Mesodermal cell (in vitro differentiated cells): ENCODE data around the gene ARHGAP15.

Source experiments
- H3K27ac ChIP-seq: 2 replicates; pipeline ENCODE4 v1.7.0; 2013; ENCODE audit warnings: mild to moderate bottlenecking, low read depth, low read length, moderate library complexity; ENCODE audit not compliant: severe bottlenecking
- H3K36me3 ChIP-seq: 2 replicates; pipeline ENCODE4 v1.7.1; 2013; ENCODE audit warnings: mild to moderate bottlenecking, low read length, moderate library complexity; ENCODE audit not compliant: control insufficient read depth, insufficient read depth
- H3K4me1 ChIP-seq: one replicate; pipeline ENCODE4 v1.7.1; 2013; ENCODE audit warnings: mild to moderate bottlenecking, low read length; ENCODE audit not compliant: insufficient read depth, control insufficient read depth, poor library complexity, severe bottlenecking
- H3K4me3 ChIP-seq: 2 replicates; pipeline ENCODE4 v1.7.0; 2013; ENCODE audit warnings: low read length, control low read depth, mild to moderate bottlenecking; ENCODE audit not compliant: insufficient read depth, poor library complexity, severe bottlenecking; ENCODE audit errors: extremely low read depth
- H3K9me3 ChIP-seq: 2 replicates; pipeline ENCODE4 v1.7.1; 2013; ENCODE audit warnings: mild to moderate bottlenecking, low read length, moderate library complexity; ENCODE audit not compliant: control insufficient read depth
- WGBS, 2 experiments: methylation state at CpG; one replicate each; pipeline ENCODE4 v1.1.5; 2013; ENCODE audit warnings: missing lambda C conversion rate in 2 of 2; ENCODE audit not compliant: insufficient coverage in 2 of 2; 5-methylcytosine and 5-hydroxymethylcytosine counted together

Gene ARHGAP15

DNA sequence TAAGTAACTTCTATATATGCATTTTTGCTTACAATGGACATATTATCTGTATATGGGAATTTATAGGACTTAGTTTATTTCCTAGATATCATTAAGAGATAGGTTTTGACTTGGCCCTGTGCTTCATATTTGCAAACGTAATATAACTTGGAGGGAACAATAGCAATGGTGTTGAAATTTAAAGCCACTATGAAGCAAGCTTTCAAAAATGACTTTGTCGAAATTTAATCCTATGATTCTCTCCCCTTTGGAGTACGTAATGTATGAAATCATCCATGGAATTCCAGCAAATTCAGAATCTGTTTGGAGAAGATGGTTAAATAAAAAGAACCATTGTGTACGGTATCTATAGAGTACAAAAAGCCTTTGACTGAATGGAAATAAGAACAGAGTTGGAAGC, 486.3 kb downstream of the ARHGAP15 start:
- WGBS, 2 experiments = 85 to 100% methylated on average over 1 to 2 of the region's 4 CpGs

DNA sequence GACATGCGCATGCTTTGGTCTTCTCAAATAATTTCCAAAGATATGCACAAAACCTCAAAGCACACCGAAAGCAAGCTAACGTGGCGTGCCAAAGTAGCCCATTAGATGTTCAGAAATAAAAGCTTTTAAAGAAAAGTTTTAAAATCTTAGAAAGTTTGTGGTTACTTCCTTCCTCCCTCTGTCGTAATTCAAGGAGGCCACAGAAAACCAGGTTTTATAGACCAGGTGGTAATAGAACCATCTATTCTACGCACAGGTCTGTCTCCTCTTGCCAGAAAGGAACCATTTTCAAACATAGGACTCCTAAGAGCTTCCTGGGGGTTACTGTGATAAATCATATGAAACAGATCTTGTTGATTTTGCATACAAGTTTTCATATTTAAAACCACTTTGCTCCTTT, 487.2 kb downstream of the ARHGAP15 start:
- Histone ChIP-seq H3K4me1 (no peaks in the 10 kb centered on the region), H3K4me3 (no peak overlapping the region), H3K27ac (no peak overlapping the region), H3K36me3 (no peaks in the 10 kb centered on the region), H3K9me3 (no peaks in the 10 kb centered on the region)
- whole genome bisulfite sequencing, 2 experiments = 100% methylated on average over 1 to 4 of the region's 6 CpGs

More for the DNA sequence above, 486.3 kb downstream of the ARHGAP15 start:
- no peak overlapping the region for H3K27ac ChIP-seq
- no peak overlapping the region for H3K4me3 ChIP-seq
- no peaks in the 10 kb centered on the region for H3K36me3 ChIP-seq
- H3K4me1 ChIP-seq = no peaks in the 10 kb centered on the region
- no peaks in the 10 kb centered on the region for H3K9me3 ChIP-seq

- Histone ChIP-seq H3K36me3 (no peaks in the 10 kb centered on the region), H3K4me3 (no peak overlapping the region), H3K4me1 (no peaks in the 10 kb centered on the region), H3K27ac (no peak overlapping the region), H3K9me3 (no peaks in the 10 kb centered on the region)
- 100% methylated on average over 1 of the region's 2 CpGs; no CpG with 5 or more reads in 1 of the 2 experiments for WGBS, 2 experiments
Observed at GRCh38 chr2:143617803-143618415, 488.7 kb downstream of the ARHGAP15 start.

- WGBS, 2 experiments = 89% methylated on average over 1 of the region's 2 CpGs; no CpG with 5 or more reads in 1 of the 2 experiments
- H3K9me3 ChIP-seq = no peaks in the 10 kb centered on the region
- H3K4me1 ChIP-seq = no peaks in the 10 kb centered on the region
- H3K4me3 ChIP-seq = no peak overlapping the region
- no peaks in the 10 kb centered on the region for H3K36me3 ChIP-seq
- H3K27ac ChIP-seq = no peak overlapping the region
Observed at GRCh38 chr2:143622106-143622505, 492.9 kb downstream of the ARHGAP15 start.

- H3K4me3 ChIP-seq = no peak overlapping the region
- H3K4me1 ChIP-seq = no peaks in the 10 kb centered on the region
- no peaks in the 10 kb centered on the region for H3K36me3 ChIP-seq
- no peaks in the 10 kb centered on the region for H3K9me3 ChIP-seq
- 96% methylated on average over 5 of the region's 6 CpGs; no CpG with 5 or more reads in 1 of the 2 experiments for WGBS, 2 experiments
- H3K27ac ChIP-seq = no peak overlapping the region
Observed at GRCh38 chr2:143623231-143623908, 494.2 kb downstream of the ARHGAP15 start.

- Histone ChIP-seq H3K9me3 (no peaks in the 10 kb centered on the region), H3K4me3 (no peak overlapping the region), H3K4me1 (no peaks in the 10 kb centered on the region), H3K27ac (no peak overlapping the region), H3K36me3 (no peaks in the 10 kb centered on the region)
- WGBS, 2 experiments = 78 to 88% methylated on average over 4 to 5 of the region's 8 CpGs
Observed at GRCh38 chr2:143623909-143624260, 494.7 kb downstream of the ARHGAP15 start.

GRCh38 chr2:143629340-143629739, 500.1 kb downstream of the ARHGAP15 start:
- Histone ChIP-seq H3K4me1 (no peaks in the 10 kb centered on the region), H3K27ac (no peak overlapping the region), H3K36me3 (no peaks in the 10 kb centered on the region), H3K9me3 (no peaks in the 10 kb centered on the region), H3K4me3 (no peak overlapping the region)

GRCh38 chr2:143632751-143633374, 503.6 kb downstream of the ARHGAP15 start:
- H3K4me1 ChIP-seq = no peaks in the 10 kb centered on the region

GRCh38 chr2:143633419-143633818, 504.2 kb downstream of the ARHGAP15 start:
- H3K4me3 ChIP-seq = no peak overlapping the region
- WGBS, 2 experiments = no CpG with 5 or more reads among the region's 2 CpGs
- H3K9me3 ChIP-seq = no peaks in the 10 kb centered on the region
- no peaks in the 10 kb centered on the region for H3K36me3 ChIP-seq
- H3K27ac ChIP-seq = no peak overlapping the region
- no peaks in the 10 kb centered on the region for H3K4me1 ChIP-seq

More at GRCh38 chr2:143632751-143633374, 503.6 kb downstream of the ARHGAP15 start:
- Histone ChIP-seq H3K27ac (no peak overlapping the region), H3K36me3 (no peaks in the 10 kb centered on the region), H3K9me3 (no peaks in the 10 kb centered on the region), H3K4me3 (no peak overlapping the region)
- WGBS, 2 experiments = 67 to 86% methylated on average over 1 of the region's 3 CpGs

DNA sequence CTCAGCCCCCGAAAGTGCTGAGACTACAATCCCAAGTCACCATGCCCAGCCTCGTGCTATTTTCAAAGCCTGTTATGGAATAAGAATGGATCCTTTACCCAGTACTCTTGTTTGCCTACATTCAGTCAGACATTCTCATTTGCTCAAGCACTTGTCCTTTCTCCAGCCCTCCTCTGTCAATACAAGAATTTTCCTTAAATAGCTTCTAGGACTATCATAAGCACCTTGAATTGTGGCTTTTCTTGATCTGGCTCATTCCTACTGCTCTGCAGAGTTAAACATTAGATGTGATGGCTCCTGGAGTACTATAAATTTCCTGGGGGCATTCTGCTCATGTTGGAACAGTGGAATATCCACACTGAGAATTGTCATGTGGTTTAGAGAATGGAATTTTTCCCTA, 506.1 kb downstream of the ARHGAP15 start:
- no peaks in the 10 kb centered on the region for H3K36me3 ChIP-seq
- H3K27ac ChIP-seq = no peak overlapping the region
- no peaks in the 10 kb centered on the region for H3K4me1 ChIP-seq
- no peaks in the 10 kb centered on the region for H3K9me3 ChIP-seq
- WGBS, 2 experiments = 91 to 100% methylated on average over 1 of the region's 2 CpGs
- H3K4me3 ChIP-seq = no peak overlapping the region

DNA sequence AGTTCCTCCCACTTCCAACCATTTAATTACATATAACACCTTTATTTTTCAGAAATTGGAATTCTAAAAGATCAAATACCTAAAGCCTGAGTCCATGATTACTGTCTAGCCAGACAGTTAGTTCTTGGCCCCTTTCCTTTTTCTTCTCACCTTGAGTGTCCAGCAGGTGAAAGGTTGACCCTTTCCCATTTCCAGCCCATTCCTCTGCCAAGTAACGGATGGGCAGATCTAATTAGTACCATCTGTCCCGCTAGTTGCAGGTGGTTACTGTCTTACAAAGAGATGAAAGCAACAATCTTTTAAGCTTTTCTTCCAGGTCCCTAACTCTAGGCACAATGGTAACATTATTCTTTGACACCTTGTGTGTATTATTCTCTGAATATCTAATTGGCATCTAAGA, 506.7 kb downstream of the ARHGAP15 start:
- Histone ChIP-seq H3K27ac (no peak overlapping the region), H3K4me3 (no peak overlapping the region), H3K4me1 (no peaks in the 10 kb centered on the region), H3K36me3 (no peaks in the 10 kb centered on the region), H3K9me3 (no peaks in the 10 kb centered on the region)
- WGBS, 2 experiments = 100% methylated on average over 2 of the region's 2 CpGs; no CpG with 5 or more reads in 1 of the 2 experiments
